ENCODE data around the gene METTL21C. TPM values are rescaled to one million over a fixed set of nuclear protein-coding genes. Genes with fewer than 3 reads are reported as not detected.

Gene METTL21C
- polyA plus RNA-seq, 6 donors from 2014 or later, result not detected

- H3K4me3 Mint-ChIP-seq, result no peak overlapping the region
- H3K27ac Mint-ChIP-seq, result no peak overlapping the region
- ATAC-seq (ENCODE audit: low read depth in 2 of 2) (no peak), DNase-seq (no peak)
- no peaks in the 10 kb centered on the region for H3K4me1 Mint-ChIP-seq
- peaks cover 10 to 29% (median 22%) of the 10 kb centered on the region in 3 donors for H3K27me3 Mint-ChIP-seq
- H3K9me3 Mint-ChIP-seq, result peaks cover 5 to 12% (median 6%) of the 10 kb centered on the region in 7 donors
- no peaks in the 10 kb centered on the region for H3K36me3 Mint-ChIP-seq
Measured at GRCh38 chr13:102704238-102705058, 9.6 kb upstream of the METTL21C start.

- Mint-ChIP-seq H3K36me3 (peaks cover 0 to 2% of the 10 kb centered on the region in 2 donors), H3K27me3 (peaks cover 14 to 30% (median 24%) of the 10 kb centered on the region in 3 donors), H3K9me3 (peaks cover under 1 to 12% (median 1%) of the 10 kb centered on the region in 7 donors), H3K4me3 (no peak overlapping the region), H3K4me1 (no peaks in the 10 kb centered on the region), H3K27ac (no peak overlapping the region)
- no peak for ATAC-seq (ENCODE audit: low read depth in 2 of 2)
- DNase-seq, result no peak
Measured at GRCh38 chr13:102703726-102704035, 8.8 kb upstream of the METTL21C start.

- Mint-ChIP-seq H3K4me1 (no peaks in the 10 kb centered on the region), H3K36me3 (peaks cover 0 to 7% of the 10 kb centered on the region in 2 donors), H3K27me3 (peaks cover 14 to 35% (median 29%) of the 10 kb centered on the region in 3 donors), H3K27ac (no peak overlapping the region), H3K4me3 (no peak overlapping the region), H3K9me3 (peaks cover 5 to 15% (median 6%) of the 10 kb centered on the region in 7 donors)
- ATAC-seq (ENCODE audit: low read depth in 2 of 2), result no peak
- DNase-seq, result no peak
Measured at GRCh38 chr13:102702965-102703725, 8.3 kb upstream of the METTL21C start.

- H3K36me3 Mint-ChIP-seq, result peaks cover 0 to 8% of the 10 kb centered on the region in 2 donors
- H3K9me3 Mint-ChIP-seq, result peaks cover 5 to 23% (median 7%) of the 10 kb centered on the region in 7 donors
- no peak for ATAC-seq (ENCODE audit: low read depth in 2 of 2)
- H3K27me3 Mint-ChIP-seq, result peaks cover 14 to 43% (median 20%) of the 10 kb centered on the region in 3 donors
- H3K27ac Mint-ChIP-seq, result no peak overlapping the region
- DNase-seq, result no peak
- no peaks in the 10 kb centered on the region for H3K4me1 Mint-ChIP-seq
- H3K4me3 Mint-ChIP-seq, result no peak overlapping the region
Measured at GRCh38 chr13:102701331-102701730, 6.5 kb upstream of the METTL21C start.

GRCh38 chr13:102700088-102701031 is 5.5 kb upstream of the METTL21C start:
- H3K4me3 Mint-ChIP-seq, result no peak overlapping the region
- no peak for DNase-seq
- peaks cover 0 to 8% of the 10 kb centered on the region in 2 donors for H3K36me3 Mint-ChIP-seq
- ATAC-seq (ENCODE audit: low read depth in 2 of 2), result no peak
- H3K9me3 Mint-ChIP-seq, result peaks cover 5 to 23% (median 7%) of the 10 kb centered on the region in 7 donors
- H3K4me1 Mint-ChIP-seq, result no peaks in the 10 kb centered on the region
- H3K27ac Mint-ChIP-seq, result no peak overlapping the region
- H3K27me3 Mint-ChIP-seq, result peaks cover 12 to 49% (median 27%) of the 10 kb centered on the region in 3 donors

- Mint-ChIP-seq H3K36me3 (peaks cover 0 to 8% of the 10 kb centered on the region in 2 donors), H3K27ac (no peak overlapping the region), H3K4me3 (no peak overlapping the region), H3K27me3 (peaks cover 8 to 57% (median 30%) of the 10 kb centered on the region in 3 donors), H3K4me1 (no peaks in the 10 kb centered on the region), H3K9me3 (peaks cover 5 to 23% (median 7%) of the 10 kb centered on the region in 7 donors)
- no peak for DNase-seq
- no peak for ATAC-seq (ENCODE audit: low read depth in 2 of 2)
Measured at GRCh38 chr13:102699504-102699903, 4.7 kb upstream of the METTL21C start.

- Mint-ChIP-seq H3K27ac (peak overlapping the region in 1 of 6 donors; percentile 11), H3K27me3 (peaks cover 9 to 55% (median 31%) of the 10 kb centered on the region in 3 donors), H3K36me3 (peaks cover 0 to 8% of the 10 kb centered on the region in 2 donors), H3K9me3 (peaks cover 5 to 23% (median 7%) of the 10 kb centered on the region in 7 donors), H3K4me1 (no peaks in the 10 kb centered on the region), H3K4me3 (no peak overlapping the region)
- no peak for ATAC-seq (ENCODE audit: low read depth in 2 of 2)
- no peak for DNase-seq
Measured at GRCh38 chr13:102698649-102698980, 3.8 kb upstream of the METTL21C start.

- H3K27me3 Mint-ChIP-seq, result peaks cover 10 to 58% (median 32%) of the 10 kb centered on the region in 3 donors
- peaks cover 5 to 23% (median 7%) of the 10 kb centered on the region in 7 donors for H3K9me3 Mint-ChIP-seq
- no peak overlapping the region for H3K4me3 Mint-ChIP-seq
- ATAC-seq (ENCODE audit: low read depth in 2 of 2) (no peak), DNase-seq (no peak)
- H3K27ac Mint-ChIP-seq, result no peak overlapping the region
- H3K36me3 Mint-ChIP-seq, result peaks cover 0 to 8% of the 10 kb centered on the region in 2 donors
- no peaks in the 10 kb centered on the region for H3K4me1 Mint-ChIP-seq
Measured at GRCh38 chr13:102697929-102698648, 3.2 kb upstream of the METTL21C start.

- no peak for DNase-seq
- Mint-ChIP-seq H3K9me3 (peaks cover 5 to 23% (median 7%) of the 10 kb centered on the region in 7 donors), H3K4me1 (no peaks in the 10 kb centered on the region), H3K27me3 (peaks cover 14 to 66% (median 36%) of the 10 kb centered on the region in 3 donors), H3K27ac (no peak overlapping the region), H3K4me3 (no peak overlapping the region), H3K36me3 (peaks cover 0 to 8% of the 10 kb centered on the region in 2 donors)
- ATAC-seq (ENCODE audit: low read depth in 2 of 2), result no peak
Measured at GRCh38 chr13:102697264-102697663, 2.4 kb upstream of the METTL21C start.

GRCh38 chr13:102696465-102696864 is 1.6 kb upstream of the METTL21C start:
- Mint-ChIP-seq H3K27me3 (peaks cover 21 to 74% (median 44%) of the 10 kb centered on the region in 3 donors), H3K36me3 (peaks cover 0 to 8% of the 10 kb centered on the region in 2 donors), H3K4me1 (no peaks in the 10 kb centered on the region), H3K27ac (no peak overlapping the region), H3K9me3 (peaks cover 5 to 23% (median 7%) of the 10 kb centered on the region in 7 donors), H3K4me3 (no peak overlapping the region)
- no peak for ATAC-seq (ENCODE audit: low read depth in 2 of 2)
- no peak for DNase-seq

GRCh38 chr13:102693776-102694175 is 1.1 kb downstream of the METTL21C start:
- peaks cover 21 to 75% (median 60%) of the 10 kb centered on the region in 3 donors for H3K27me3 Mint-ChIP-seq
- no peaks in the 10 kb centered on the region for H3K4me1 Mint-ChIP-seq
- no peak for DNase-seq
- ATAC-seq (ENCODE audit: low read depth in 2 of 2), result no peak
- H3K36me3 Mint-ChIP-seq, result peaks cover 0 to 8% of the 10 kb centered on the region in 2 donors
- H3K27ac Mint-ChIP-seq, result no peak overlapping the region
- peaks cover 5 to 16% (median 6%) of the 10 kb centered on the region in 7 donors for H3K9me3 Mint-ChIP-seq
- H3K4me3 Mint-ChIP-seq, result no peak overlapping the region

GRCh38 chr13:102693250-102693649 is 1.6 kb downstream of the METTL21C start:
- Mint-ChIP-seq H3K27me3 (peaks cover 21 to 70% (median 56%) of the 10 kb centered on the region in 3 donors), H3K36me3 (peaks cover 0 to 2% of the 10 kb centered on the region in 2 donors), H3K9me3 (peaks cover 0 to 10% (median under 1%) of the 10 kb centered on the region in 7 donors), H3K4me3 (no peak overlapping the region), H3K4me1 (no peaks in the 10 kb centered on the region), H3K27ac (no peak overlapping the region)
- ATAC-seq (ENCODE audit: low read depth in 2 of 2), result no peak
- no peak for DNase-seq
